GM12878 (cell line): Measurements from ENCODE around the gene BCAS4.

Source experiments
- CTCF ChIP-seq, 3 experiments: IDR thresholded peaks in 2 of 3; conservative IDR thresholded peaks in 1 of 3; 2 replicates each; pipeline ENCODE4 v1.5.1; 2011; ENCODE audit warnings: low read depth in 3 of 3, low read length in 3 of 3, mild to moderate bottlenecking in 3 of 3, control low read depth in 2 of 3, moderate library complexity in 2 of 3, inconsistent platforms in 1 of 3, mixed read lengths in 1 of 3; ENCODE audit not compliant: control insufficient read depth in 2 of 3, insufficient read depth in 1 of 3; ENCODE audit errors: extremely low read depth in 1 of 3
- MXI1 ChIP-seq: fragments of 150-350 bp; IDR thresholded peaks from 2 replicates; pipeline ENCODE4 v1.6.1; 2011; ENCODE audit warnings: low read depth, mild to moderate bottlenecking, inconsistent platforms, low read length, improper control_type of control experiment
- ZBTB4 ChIP-seq: fragments of 450-650 bp; formaldehyde crosslinking; IDR thresholded peaks from 2 replicates; pipeline ENCODE4 v1.4.0; 2022; ENCODE audit warnings: mild to moderate bottlenecking, moderate library complexity
- ZNF207 ChIP-seq: fragments of 450-650 bp; IDR thresholded peaks from 2 replicates; pipeline ENCODE4 v1.6.1; 2014; ENCODE audit warnings: antibody characterized with exemption, mild to moderate bottlenecking, borderline replicate concordance
- ZNF274 ChIP-seq: IDR thresholded peaks from one replicate; pipeline ENCODE4 v1.8.0; 2011; ENCODE audit not compliant: insufficient read length, insufficient read depth

- TF ChIP-seq CTCF (IDR thresholded peaks at IDR 0.05 in 2 of 3, conservative IDR thresholded peaks at IDR 0.05 in 1 of 3; ENCODE audit: control insufficient read depth in 2 of 3, extremely low read depth in 1 of 3, insufficient read depth in 1 of 3, low read depth in 3 of 3, low read length in 3 of 3) (peak; percentile 81 to 95 (median 90)), ZNF207 (0 out of 2 replicates have a peak, but pooled peaks have one; percentile 45), ZBTB4 (CRISPR knock-in tag) (no peak), ZNF274 (no peak), MXI1 (peak; percentile 43; the same call in 1 of the 2 replicates)
Measured at GRCh38 chr20:50790651-50791277, 4.1 kb upstream of the BCAS4 start.
